Eye (tissue), 1 donor: Measurements from ENCODE around the gene SARS1.
"Not testable (repeated sequence)": the region's sequence is repeated elsewhere in the genome, so short reads cannot be mapped to it uniquely, and the experiment has no call there.

Experiments used
- DNase-seq: peaks from one replicate; pipeline ENCODE4 v3.0.0-alpha.2; 2015

Gene SARS1

GRCh38 chr1:109279615-109280278 lies 66.0 kb downstream of the SARS1 start:
- no peak for DNase-seq

GRCh38 chr1:109280862-109281261 lies 67.1 kb downstream of the SARS1 start:
- DNase-seq = no peak

DNA sequence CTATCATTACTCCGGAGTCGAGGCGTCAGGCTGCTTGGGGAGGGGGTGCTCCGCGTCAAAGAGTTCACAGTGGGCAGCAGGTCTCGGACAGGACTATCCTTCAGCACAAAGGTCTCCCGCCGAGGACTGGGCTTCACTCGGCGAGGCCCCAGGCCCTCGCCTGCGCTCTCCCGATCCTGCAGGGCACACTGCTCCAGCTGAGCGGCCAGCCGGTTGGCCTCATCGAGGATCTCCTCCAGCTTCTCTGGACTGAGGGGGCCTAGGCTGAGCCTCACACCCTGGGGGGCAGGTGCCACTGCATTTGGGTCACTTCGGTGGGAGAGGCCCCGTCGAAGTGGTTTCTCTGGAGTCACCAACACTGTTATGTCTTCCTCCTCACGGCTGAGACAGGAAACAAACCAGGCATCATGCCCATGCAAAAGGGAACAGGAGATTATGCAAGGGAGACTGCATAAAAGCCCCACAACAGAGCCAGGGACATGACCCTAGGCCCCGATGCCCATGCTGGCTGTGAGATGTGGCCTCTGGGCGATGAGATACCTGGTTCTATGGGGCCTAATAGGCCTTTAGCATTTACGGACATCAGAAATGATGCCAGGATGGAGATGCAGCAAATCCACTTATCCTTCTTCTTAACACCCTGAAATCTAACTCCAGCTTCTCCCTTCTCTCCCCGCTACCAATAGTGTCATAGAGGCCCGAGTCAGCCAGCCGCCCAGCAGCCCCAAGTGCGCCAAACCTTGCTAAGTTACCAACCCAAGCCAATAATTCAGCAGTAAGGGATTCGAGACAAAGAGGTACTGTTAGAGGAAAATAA lies 68.2 kb downstream of the SARS1 start:
- DNase-seq = no peak

- DNase-seq = no peak
Measured at GRCh38 chr1:109282497-109282951, 68.8 kb downstream of the SARS1 start.

DNA sequence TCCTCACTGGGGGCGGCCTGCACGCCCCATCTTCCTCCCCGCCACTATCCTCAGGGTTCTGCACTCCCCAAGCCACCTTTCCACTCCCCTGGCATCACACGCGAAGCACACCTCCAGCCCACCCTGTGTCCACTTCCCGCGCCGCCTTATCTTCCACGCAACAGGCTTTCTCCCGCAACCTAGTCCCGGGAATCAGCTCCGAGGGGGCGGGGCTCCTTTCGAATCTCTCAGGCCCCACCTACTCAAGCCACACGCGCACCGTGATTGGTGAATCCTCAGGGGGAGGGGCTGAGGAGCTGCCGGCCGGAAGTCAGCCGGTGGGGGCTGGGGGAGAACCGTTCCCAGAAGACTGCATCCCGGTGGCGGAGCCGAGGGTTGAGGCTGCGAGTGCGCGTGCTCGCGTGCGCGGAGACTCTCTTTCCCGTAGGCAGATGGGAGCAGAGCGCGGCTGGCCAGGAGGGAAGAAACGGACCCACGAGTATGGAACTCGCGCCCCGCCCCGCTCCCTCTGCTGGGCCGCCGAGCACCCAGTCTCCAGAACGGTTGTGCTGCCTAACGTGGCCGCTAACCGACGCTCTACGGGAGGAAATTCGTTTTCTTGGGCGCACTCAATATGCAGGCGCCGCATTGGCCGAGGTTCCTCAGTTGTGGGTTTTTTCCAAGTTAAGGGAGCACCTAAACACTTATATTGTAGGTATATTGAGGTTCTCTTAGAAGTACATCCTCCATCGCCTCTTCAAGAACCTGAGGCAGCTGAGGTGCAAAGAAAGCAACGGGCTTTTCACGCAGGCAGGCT lies 69.4 kb downstream of the SARS1 start, which contains the start of gene PSRC1:
PSRC1 (minus strand) TSS at position 194 of the 796 bp plus-strand sequence.
- DNase-seq = peak; percentile 99

DNA sequence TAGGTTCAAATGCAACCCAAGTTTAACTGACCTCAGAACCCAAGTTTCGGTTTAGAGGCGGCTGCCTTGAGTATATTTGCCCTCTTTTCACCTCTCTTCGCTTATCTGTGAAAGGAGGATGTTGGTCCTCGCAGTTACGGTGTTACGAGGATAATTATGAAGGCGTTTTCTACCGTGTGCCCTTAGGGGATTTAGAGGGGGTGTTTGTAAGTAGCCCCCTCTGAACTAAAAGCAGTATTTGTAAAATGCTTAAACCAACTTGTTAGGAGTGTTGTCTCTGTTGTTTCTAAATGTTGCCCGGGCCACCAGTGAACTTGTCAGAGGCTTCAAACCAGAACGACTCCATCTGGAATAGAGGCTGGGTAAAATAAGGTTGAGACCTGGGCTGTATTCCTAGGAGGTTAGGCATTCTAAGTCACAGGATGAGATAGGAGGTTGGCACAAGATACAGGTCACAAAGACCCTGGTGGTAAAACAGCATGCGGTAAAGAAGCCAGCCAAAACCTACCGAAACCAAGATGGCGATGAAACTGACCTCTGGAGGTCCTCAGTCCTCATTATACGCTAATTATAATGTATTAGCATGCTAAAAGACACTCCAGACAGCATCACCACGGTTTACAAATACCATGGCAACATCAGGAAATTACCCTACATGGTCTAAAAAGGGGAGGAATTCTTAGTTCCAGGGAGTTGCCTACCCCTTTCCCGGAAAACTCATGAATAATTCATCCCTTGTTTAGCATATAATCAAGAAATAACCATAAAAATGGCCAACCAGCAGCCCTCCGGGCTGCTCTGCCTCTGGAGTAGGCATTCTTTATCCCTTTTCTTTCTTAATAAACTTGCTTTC lies 70.3 kb downstream of the SARS1 start:
- no peak for DNase-seq

GRCh38 chr1:109286762-109287161 lies 73.0 kb downstream of the SARS1 start:
- DNase-seq = not testable (repeated sequence)
